Fibroblast of mammary gland (primary cell): ENCODE measurements around the gene LRP3.

ENCODE experiments used
- DNase-seq: peaks from one replicate; pipeline ENCODE4 v3.0.0-alpha.2; 2010; ENCODE audit warnings: low read depth
- H3K4me3 ChIP-seq: 2 replicates; pipeline ENCODE4 v1.5.1; 2011; ENCODE audit warnings: low read depth, mild to moderate bottlenecking, low read length, moderate library complexity; ENCODE audit not compliant: control insufficient read depth
- TF ChIP-seq, protein P1 (sequence below): conservative IDR thresholded peaks from 2 replicates; pipeline ENCODE4 v1.5.1; 2011; ENCODE audit warnings: low read depth, low read length, inconsistent platforms; ENCODE audit not compliant: control insufficient read depth, insufficient read depth

LRP3 gene

DNA sequence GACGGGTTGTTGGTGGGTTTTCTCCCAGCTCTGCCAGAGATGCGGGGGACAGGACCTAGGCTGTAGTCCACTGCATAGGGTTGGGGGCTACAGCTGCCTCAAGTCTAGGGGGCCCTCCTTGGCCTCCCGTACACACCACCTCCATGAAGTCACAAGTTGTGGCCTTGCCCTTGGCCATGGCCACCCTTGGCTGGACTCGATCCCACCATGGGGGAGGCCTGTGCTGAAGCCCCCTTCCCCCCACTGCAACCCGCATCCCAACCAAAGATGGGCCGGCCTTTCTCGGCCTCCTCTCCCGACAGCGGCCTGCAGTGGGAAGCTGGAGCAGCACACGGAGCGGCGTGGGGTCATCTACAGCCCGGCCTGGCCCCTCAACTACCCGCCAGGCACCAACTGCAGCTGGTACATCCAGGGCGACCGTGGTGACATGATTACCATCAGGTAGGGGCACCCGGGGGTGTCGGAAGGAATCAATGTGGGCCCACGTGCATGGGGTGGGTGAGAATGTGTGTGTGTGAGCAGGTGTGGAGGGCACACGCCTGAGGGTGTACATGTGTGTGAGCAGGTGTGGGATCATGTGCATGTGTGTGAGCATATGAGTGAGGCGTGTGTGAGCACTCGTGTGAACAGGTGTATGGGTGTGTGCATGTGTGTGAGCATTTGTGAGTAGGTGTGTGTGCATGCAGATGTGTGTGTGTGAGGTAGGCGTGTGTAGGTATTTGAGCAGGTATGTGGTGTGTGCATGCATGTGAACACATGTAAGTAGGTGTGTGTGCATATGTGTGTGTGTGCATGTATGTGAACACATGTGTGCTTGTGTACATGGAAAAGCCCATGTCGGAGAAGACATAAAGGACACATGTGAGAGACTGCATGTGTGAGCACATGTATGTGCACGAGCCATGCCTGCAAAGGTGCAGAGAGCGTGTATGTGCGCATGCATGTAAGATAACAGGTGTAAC, 8.7 kb downstream of the LRP3 start:
- TF ChIP-seq, protein P1, sequence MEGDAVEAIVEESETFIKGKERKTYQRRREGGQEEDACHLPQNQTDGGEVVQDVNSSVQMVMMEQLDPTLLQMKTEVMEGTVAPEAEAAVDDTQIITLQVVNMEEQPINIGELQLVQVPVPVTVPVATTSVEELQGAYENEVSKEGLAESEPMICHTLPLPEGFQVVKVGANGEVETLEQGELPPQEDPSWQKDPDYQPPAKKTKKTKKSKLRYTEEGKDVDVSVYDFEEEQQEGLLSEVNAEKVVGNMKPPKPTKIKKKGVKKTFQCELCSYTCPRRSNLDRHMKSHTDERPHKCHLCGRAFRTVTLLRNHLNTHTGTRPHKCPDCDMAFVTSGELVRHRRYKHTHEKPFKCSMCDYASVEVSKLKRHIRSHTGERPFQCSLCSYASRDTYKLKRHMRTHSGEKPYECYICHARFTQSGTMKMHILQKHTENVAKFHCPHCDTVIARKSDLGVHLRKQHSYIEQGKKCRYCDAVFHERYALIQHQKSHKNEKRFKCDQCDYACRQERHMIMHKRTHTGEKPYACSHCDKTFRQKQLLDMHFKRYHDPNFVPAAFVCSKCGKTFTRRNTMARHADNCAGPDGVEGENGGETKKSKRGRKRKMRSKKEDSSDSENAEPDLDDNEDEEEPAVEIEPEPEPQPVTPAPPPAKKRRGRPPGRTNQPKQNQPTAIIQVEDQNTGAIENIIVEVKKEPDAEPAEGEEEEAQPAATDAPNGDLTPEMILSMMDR = no peak
- H3K4me3 ChIP-seq = no peak overlapping the region
- no peak for DNase-seq

DNA sequence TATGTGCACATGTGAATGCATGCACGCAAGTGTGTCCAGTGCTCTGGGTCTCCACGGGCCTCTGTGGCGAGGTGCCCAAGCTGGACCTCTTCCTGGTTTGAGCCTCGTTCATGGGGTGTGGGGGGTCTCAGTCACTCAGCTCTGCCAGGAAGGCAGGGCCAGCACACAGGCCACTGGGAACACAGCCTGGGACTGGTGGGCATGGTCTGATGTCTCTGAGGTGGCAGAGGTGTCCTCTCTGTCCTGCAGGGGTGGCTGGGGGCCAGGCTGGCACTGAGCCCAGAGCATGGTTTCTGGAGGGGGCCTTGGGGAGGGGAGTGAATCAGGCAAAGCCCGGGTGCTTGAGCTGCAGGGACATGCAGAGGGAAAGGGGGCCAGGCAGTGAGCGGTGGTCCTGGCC, 9.4 kb downstream of the LRP3 start:
- DNase-seq = no peak

DNA sequence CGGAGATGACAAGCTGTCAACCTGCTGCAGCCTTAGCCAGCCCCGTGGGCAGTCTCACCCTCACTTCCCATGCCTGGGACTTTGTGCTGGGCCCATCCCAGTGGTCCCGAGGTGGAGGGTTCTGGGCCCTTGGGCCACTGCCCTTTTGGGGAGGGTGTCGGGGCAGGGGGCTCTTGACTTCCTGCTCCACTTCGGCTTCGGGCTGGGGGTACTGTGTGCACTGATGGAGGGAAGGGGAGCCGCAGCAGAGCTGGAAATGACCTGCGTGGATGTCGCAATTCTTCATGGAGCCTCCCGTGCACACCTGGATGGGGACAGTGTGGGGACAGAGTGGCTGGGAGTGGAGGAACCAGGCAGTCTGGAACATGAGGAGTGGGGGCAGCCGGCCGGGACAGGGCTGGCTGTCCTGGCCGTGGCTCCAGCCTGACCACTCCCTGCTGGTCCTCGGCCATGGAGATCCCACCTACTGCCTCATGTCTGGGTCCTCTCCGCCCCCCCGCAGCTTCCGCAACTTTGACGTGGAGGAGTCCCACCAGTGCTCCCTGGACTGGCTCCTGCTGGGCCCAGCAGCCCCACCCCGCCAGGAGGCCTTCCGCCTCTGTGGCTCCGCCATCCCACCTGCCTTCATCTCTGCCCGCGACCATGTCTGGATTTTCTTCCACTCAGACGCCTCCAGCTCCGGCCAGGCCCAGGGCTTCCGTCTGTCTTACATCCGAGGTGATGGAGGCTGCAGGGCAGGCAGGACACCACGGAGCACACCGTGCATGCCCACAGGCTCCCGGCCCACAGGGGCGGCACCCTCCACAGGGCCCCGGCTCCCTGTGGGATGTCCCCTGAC, 10.2 kb downstream of the LRP3 start:
- TF ChIP-seq, protein P1 = no peak
- H3K4me3 ChIP-seq = no peak overlapping the region
- DNase-seq = no peak

More for the DNA sequence above, 9.4 kb downstream of the LRP3 start:
- H3K4me3 ChIP-seq = no peak overlapping the region
- TF ChIP-seq, protein P1 = no peak

DNA sequence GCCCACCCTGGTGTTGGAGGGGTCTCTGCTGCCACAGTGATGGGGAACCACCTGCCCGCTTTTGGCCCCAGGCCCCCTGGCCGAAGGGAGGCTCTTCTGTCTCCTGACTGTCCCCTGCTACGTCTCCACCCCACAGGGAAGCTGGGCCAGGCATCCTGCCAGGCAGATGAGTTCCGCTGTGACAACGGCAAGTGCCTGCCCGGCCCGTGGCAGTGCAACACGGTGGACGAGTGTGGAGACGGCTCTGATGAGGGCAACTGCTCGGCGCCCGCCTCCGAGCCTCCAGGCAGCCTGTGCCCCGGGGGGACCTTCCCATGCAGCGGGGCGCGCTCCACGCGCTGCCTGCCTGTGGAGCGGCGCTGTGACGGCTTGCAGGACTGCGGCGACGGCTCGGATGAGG, 11.0 kb downstream of the LRP3 start:
- TF ChIP-seq, protein P1 = no peak
- no peak overlapping the region for H3K4me3 ChIP-seq
- DNase-seq = no peak

DNA sequence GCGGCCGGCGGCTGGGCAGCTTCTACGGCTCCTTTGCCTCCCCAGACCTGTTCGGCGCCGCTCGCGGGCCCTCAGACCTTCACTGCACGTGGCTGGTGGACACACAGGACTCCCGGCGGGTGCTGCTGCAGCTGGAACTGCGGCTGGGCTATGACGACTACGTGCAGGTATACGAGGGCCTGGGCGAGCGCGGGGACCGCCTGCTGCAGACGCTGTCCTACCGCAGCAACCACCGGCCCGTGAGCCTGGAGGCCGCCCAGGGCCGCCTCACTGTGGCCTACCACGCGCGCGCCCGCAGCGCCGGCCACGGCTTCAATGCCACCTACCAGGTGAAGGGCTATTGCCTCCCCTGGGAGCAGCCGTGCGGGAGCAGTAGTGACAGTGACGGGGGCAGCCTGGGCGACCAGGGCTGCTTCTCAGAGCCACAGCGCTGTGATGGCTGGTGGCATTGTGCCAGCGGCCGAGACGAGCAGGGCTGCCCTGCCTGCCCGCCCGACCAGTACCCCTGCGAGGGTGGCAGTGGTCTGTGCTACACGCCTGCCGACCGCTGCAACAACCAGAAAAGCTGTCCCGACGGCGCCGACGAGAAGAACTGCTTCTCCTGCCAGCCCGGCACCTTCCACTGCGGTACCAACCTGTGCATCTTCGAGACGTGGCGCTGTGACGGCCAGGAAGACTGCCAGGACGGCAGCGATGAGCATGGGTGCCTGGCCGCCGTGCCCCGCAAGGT, 11.6 kb downstream of the LRP3 start:
- TF ChIP-seq, protein P1 = no peak
- no peak for DNase-seq
- H3K4me3 ChIP-seq = no peak overlapping the region
